Endothelial cell (in vitro differentiated cells): ENCODE measurements around the gene C1QA. TPM values are rescaled to one million over a fixed set of nuclear protein-coding genes. Genes with fewer than 3 reads are reported as not detected.

ENCODE experiments used
- DNase-seq: peaks from one replicate; pipeline ENCODE4 v3.0.0; 2021; ENCODE audit warnings: low spot score
- H3K27ac Mint-ChIP-seq: one replicate; pipeline ENCODE4 v1.8.0; 2021; ENCODE audit warnings: mixed read lengths, inconsistent platforms; ENCODE audit not compliant: unreplicated experiment
- H3K27me3 Mint-ChIP-seq: one replicate; pipeline ENCODE4 v1.8.0; 2021; ENCODE audit warnings: mild to moderate bottlenecking, moderate library complexity, mixed read lengths, inconsistent platforms; ENCODE audit not compliant: unreplicated experiment
- H3K36me3 Mint-ChIP-seq: one replicate; pipeline ENCODE4 v1.8.0; 2021; ENCODE audit warnings: mild to moderate bottlenecking, low read depth, mixed read lengths, inconsistent platforms; ENCODE audit not compliant: unreplicated experiment
- H3K4me1 Mint-ChIP-seq: one replicate; pipeline ENCODE4 v1.8.0; 2021; ENCODE audit warnings: mild to moderate bottlenecking, mixed read lengths, inconsistent platforms; ENCODE audit not compliant: unreplicated experiment
- H3K4me3 Mint-ChIP-seq: one replicate; pipeline ENCODE4 v1.8.0; 2021; ENCODE audit warnings: mild to moderate bottlenecking, mixed read lengths, inconsistent platforms; ENCODE audit not compliant: unreplicated experiment
- H3K9me3 Mint-ChIP-seq: one replicate; pipeline ENCODE4 v1.8.0; 2021; ENCODE audit warnings: mixed read lengths, inconsistent platforms; ENCODE audit not compliant: unreplicated experiment
- microRNA-seq: library from miRNA; unstranded; fragments of <30 nt; microRNA quantifications from one replicate; pipeline ENCODE4, GENCODE V29; 2020; ENCODE audit not compliant: unreplicated experiment
- total RNA-seq: library from RNA; stranded (reverse); fragmentation: NEBNext Ultra II Directional; extraction: Animal tissue kit (Norgen Biotek cat#: 25700); gene quantifications from one replicate; pipeline ENCODE4 v1.2.1, GENCODE V29; 2021; ENCODE audit not compliant: unreplicated experiment
- TF ChIP-seq, protein P1 (sequence below): fragments of 200-600 bp; sonication (generic); IDR thresholded peaks from one replicate; pipeline ENCODE4 v1.5.0; 2021; ENCODE audit warnings: antibody characterized with exemption; ENCODE audit not compliant: unreplicated experiment

C1QA gene
- total RNA-seq, 1 donor from 2014 or later, result not detected

GRCh38 chr1:22685591-22686059 lies 49.2 kb downstream of the C1QA start:
- peaks cover 4% of the 10 kb centered on the region for H3K27me3 Mint-ChIP-seq
- H3K4me3 Mint-ChIP-seq, result no peak overlapping the region
- TF ChIP-seq, protein P1, sequence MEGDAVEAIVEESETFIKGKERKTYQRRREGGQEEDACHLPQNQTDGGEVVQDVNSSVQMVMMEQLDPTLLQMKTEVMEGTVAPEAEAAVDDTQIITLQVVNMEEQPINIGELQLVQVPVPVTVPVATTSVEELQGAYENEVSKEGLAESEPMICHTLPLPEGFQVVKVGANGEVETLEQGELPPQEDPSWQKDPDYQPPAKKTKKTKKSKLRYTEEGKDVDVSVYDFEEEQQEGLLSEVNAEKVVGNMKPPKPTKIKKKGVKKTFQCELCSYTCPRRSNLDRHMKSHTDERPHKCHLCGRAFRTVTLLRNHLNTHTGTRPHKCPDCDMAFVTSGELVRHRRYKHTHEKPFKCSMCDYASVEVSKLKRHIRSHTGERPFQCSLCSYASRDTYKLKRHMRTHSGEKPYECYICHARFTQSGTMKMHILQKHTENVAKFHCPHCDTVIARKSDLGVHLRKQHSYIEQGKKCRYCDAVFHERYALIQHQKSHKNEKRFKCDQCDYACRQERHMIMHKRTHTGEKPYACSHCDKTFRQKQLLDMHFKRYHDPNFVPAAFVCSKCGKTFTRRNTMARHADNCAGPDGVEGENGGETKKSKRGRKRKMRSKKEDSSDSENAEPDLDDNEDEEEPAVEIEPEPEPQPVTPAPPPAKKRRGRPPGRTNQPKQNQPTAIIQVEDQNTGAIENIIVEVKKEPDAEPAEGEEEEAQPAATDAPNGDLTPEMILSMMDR, result no peak
- peak overlapping the region; percentile 57 for H3K27ac Mint-ChIP-seq
- no peaks in the 10 kb centered on the region for H3K9me3 Mint-ChIP-seq
- DNase-seq, result no peak
- H3K4me1 Mint-ChIP-seq, result peaks cover 3% of the 10 kb centered on the region
- no peaks in the 10 kb centered on the region for H3K36me3 Mint-ChIP-seq

- H3K27ac Mint-ChIP-seq, result no peak overlapping the region
- TF ChIP-seq, protein P1, result no peak
- H3K36me3 Mint-ChIP-seq, result no peaks in the 10 kb centered on the region
- H3K9me3 Mint-ChIP-seq, result no peaks in the 10 kb centered on the region
- H3K4me3 Mint-ChIP-seq, result no peak overlapping the region
- no peak for DNase-seq
- H3K4me1 Mint-ChIP-seq, result peaks cover 3% of the 10 kb centered on the region
- peaks cover 4% of the 10 kb centered on the region for H3K27me3 Mint-ChIP-seq
These were observed 50.8 kb downstream of the C1QA start for GRCh38 chr1:22687191-22687590.

DNA sequence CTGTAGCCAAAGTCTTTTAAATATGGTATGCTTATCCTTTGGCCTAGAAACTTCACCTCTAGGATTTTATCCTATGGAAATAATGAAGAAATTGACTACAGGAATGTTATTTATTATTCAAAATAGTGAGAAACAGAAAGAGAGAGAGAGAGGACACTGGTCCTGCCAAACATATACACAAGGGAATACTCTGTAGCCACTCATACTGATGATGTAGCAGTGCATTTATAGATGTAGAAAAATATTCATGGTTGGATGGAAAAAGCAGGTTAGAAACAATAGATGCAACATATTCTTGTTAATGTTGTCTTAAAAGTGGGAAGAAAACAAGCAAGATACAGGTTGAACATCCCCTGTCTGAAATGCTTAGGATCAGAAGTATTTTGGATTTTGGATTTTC lies 52.0 kb downstream of the C1QA start:
- TF ChIP-seq, protein P1, result no peak
- H3K27ac Mint-ChIP-seq, result no peak overlapping the region
- DNase-seq, result no peak
- H3K36me3 Mint-ChIP-seq, result no peaks in the 10 kb centered on the region
- H3K4me1 Mint-ChIP-seq, result peaks cover 3% of the 10 kb centered on the region
- no peaks in the 10 kb centered on the region for H3K9me3 Mint-ChIP-seq
- H3K27me3 Mint-ChIP-seq, result peaks cover 4% of the 10 kb centered on the region
- H3K4me3 Mint-ChIP-seq, result no peak overlapping the region

Small RNAs within 50 kb of the gene (microRNA-seq; reads per million reads assigned to microRNA genes)
- gene MIR6127, result not detected

Other genes with a start within 250 kb of the C1QA start
- 18.9 TPM for gene ZBTB40, start 184.8 kb upstream of the C1QA start, total RNA-seq
- gene EPHA8, start 73.1 kb upstream of the C1QA start, total RNA-seq, result not detected
- gene C1QC, start 7.0 kb downstream of the C1QA start, total RNA-seq, result not detected
- gene C1QB, start 16.6 kb downstream of the C1QA start, total RNA-seq, result not detected
- gene EPHB2, start 74.2 kb downstream of the C1QA start, total RNA-seq, result 10.7 TPM